HFFc6 (cell line): ENCODE measurements around the gene XG. TPM values are rescaled to one million over a fixed set of nuclear protein-coding genes. Genes with fewer than 3 reads are reported as not detected.

Experiments used
- DNase-seq: peaks from one replicate; pipeline ENCODE4 v3.0.0-alpha.2; 2018
- H3K27ac Mint-ChIP-seq: 2 replicates; pipeline ENCODE4 v1.8.0; 2020; ENCODE audit warnings: mild to moderate bottlenecking, mixed read lengths
- H3K27me3 Mint-ChIP-seq: 2 replicates; pipeline ENCODE4 v1.8.0; 2021; ENCODE audit warnings: mild to moderate bottlenecking, moderate library complexity, mixed read lengths; ENCODE audit not compliant: insufficient read depth
- H3K36me3 Mint-ChIP-seq: 2 replicates; pipeline ENCODE4 v1.8.0; 2021; ENCODE audit warnings: low read depth, mixed read lengths
- H3K4me1 Mint-ChIP-seq: 2 replicates; pipeline ENCODE4 v1.8.0; 2020; ENCODE audit warnings: low read depth, mixed read lengths
- H3K4me3 Mint-ChIP-seq: 2 replicates; pipeline ENCODE4 v1.8.0; 2020; ENCODE audit warnings: mild to moderate bottlenecking, moderate library complexity, mixed read lengths
- H3K9me3 Mint-ChIP-seq: 2 replicates; pipeline ENCODE4 v1.8.0; 2020; ENCODE audit warnings: mild to moderate bottlenecking, mixed read lengths
- CTCF ChIP-seq: fragments of 200-600 bp; sonication (generic); IDR thresholded peaks from 2 replicates; pipeline ENCODE4 v1.5.0; 2021; ENCODE audit warnings: antibody characterized with exemption, mild to moderate bottlenecking
- total RNA-seq, 6 experiments: library from RNA; stranded (reverse); fragmentation: NEBNext Ultra II Directional; extraction: Animal tissue kit (Norgen Biotek cat#: 25700); gene quantifications; 2 replicates in 1 of 6; 3 replicates in 5 of 6; pipeline ENCODE4 v1.2.3, GENCODE V29; 2021

Gene XG
- total RNA-seq, 6 experiments from 2014 or later = 0.07 to 0.48 (median 0.31) TPM; not detected in 1

GRCh38 chrX:2846992-2847391 is 95.2 kb downstream of the XG start:
- no peak for TF ChIP-seq CTCF
- DNase-seq = no peak
- peaks cover 20% of the 10 kb centered on the region for H3K4me1 Mint-ChIP-seq
- H3K9me3 Mint-ChIP-seq = no peaks in the 10 kb centered on the region
- no peak overlapping the region for H3K27ac Mint-ChIP-seq
- H3K4me3 Mint-ChIP-seq = no peak overlapping the region
- no peaks in the 10 kb centered on the region for H3K36me3 Mint-ChIP-seq
- H3K27me3 Mint-ChIP-seq = no peaks in the 10 kb centered on the region

GRCh38 chrX:2848871-2849301 is 97.0 kb downstream of the XG start:
- Mint-ChIP-seq H3K4me1 (peaks cover 20% of the 10 kb centered on the region), H3K36me3 (no peaks in the 10 kb centered on the region), H3K27me3 (no peaks in the 10 kb centered on the region), H3K4me3 (peak overlapping the region; percentile 38; the same call in 1 of the 2 replicates), H3K27ac (peak overlapping the region; percentile 70), H3K9me3 (no peaks in the 10 kb centered on the region)
- no peak for TF ChIP-seq CTCF
- no peak for DNase-seq

GRCh38 chrX:2854918-2855317 is 103.1 kb downstream of the XG start:
- Mint-ChIP-seq H3K9me3 (no peaks in the 10 kb centered on the region), H3K27ac (no peak overlapping the region), H3K27me3 (no peaks in the 10 kb centered on the region), H3K4me1 (peaks cover 4% of the 10 kb centered on the region), H3K4me3 (no peak overlapping the region), H3K36me3 (no peaks in the 10 kb centered on the region)
- no peak for TF ChIP-seq CTCF
- no peak for DNase-seq

- H3K4me3 Mint-ChIP-seq = no peak overlapping the region
- H3K4me1 Mint-ChIP-seq = no peaks in the 10 kb centered on the region
- H3K9me3 Mint-ChIP-seq = no peaks in the 10 kb centered on the region
- DNase-seq = no peak
- TF ChIP-seq CTCF = no peak
- H3K27me3 Mint-ChIP-seq = no peaks in the 10 kb centered on the region
- no peaks in the 10 kb centered on the region for H3K36me3 Mint-ChIP-seq
- no peak overlapping the region for H3K27ac Mint-ChIP-seq
Observed at GRCh38 chrX:2855761-2856160, 103.9 kb downstream of the XG start.

- H3K4me3 Mint-ChIP-seq = no peak overlapping the region
- no peak overlapping the region for H3K27ac Mint-ChIP-seq
- H3K9me3 Mint-ChIP-seq = no peaks in the 10 kb centered on the region
- H3K36me3 Mint-ChIP-seq = no peaks in the 10 kb centered on the region
- H3K27me3 Mint-ChIP-seq = peaks cover 2% of the 10 kb centered on the region; the same call in 1 of the 2 replicates
- DNase-seq = no peak
- no peak for TF ChIP-seq CTCF
- H3K4me1 Mint-ChIP-seq = no peaks in the 10 kb centered on the region
Observed at GRCh38 chrX:2857566-2857965, 105.7 kb downstream of the XG start.
